GM12878 (cell line): ENCODE data around the gene EPB41L4A. TPM values are rescaled to one million over a fixed set of nuclear protein-coding genes. Genes with fewer than 3 reads are reported as not detected.

Source experiments
- ATAC-seq: fragments of 200-7000 bp; cut with Tn5 transposase; 3 replicates; pipeline ENCODE4 v1.9.1; 2020; ENCODE audit warnings: mild to moderate bottlenecking, moderate library complexity
- BruUV-seq: library from RNA; stranded (reverse); fragments of 400-500 nt; replicated peaks from 2 replicates; lab custom pipeline; 2021; lab: Mats Ljungman, UMichigan
- CTCF ChIA-PET: fragments of 300-600 bp; sonication (Branson Sonifier 250); formaldehyde crosslinking; extraction: SDS; loops from one replicate; lab custom pipeline; 2021; ENCODE audit warnings: inconsistent platforms; lab: Yijun Ruan, JAX
- POLR2A ChIA-PET: fragments of 350-600 bp; formaldehyde crosslinking; extraction: SDS; loops from one replicate; lab custom pipeline; 2021; ENCODE audit warnings: inconsistent platforms; lab: Charles Lee
- RAD21 ChIA-PET: fragments of 300-600 bp; sonication (Branson Sonifier 250); formaldehyde crosslinking; loops from one replicate; lab custom pipeline; 2023; ENCODE audit warnings: antibody characterized with exemption; ENCODE audit not compliant: unreplicated experiment; lab: Charles Lee
- SMC1A ChIA-PET: fragments of 300-600 bp; sonication (Branson Sonifier 250); formaldehyde crosslinking; loops from one replicate; lab custom pipeline; 2023; ENCODE audit not compliant: unreplicated experiment, uncharacterized antibody; lab: Charles Lee
- DNase-seq: peaks from one replicate; pipeline ENCODE4 v3.0.0-alpha.2; 2011; ENCODE audit warnings: low read depth, low spot score
- FAIRE-seq: peaks from 3 replicates; lab custom pipeline; 2011; peaks lifted over from hg19 to GRCh38; lab: Jason Lieb, UNC
- H2AFZ ChIP-seq: 2 replicates; pipeline ENCODE4 v1.6.0; 2011; ENCODE audit warnings: low read depth, low read length, control low read depth; ENCODE audit not compliant: control insufficient read depth
- H3K27ac ChIP-seq: 2 replicates; pipeline ENCODE4 v1.5.1; 2011; ENCODE audit warnings: control low read depth; ENCODE audit not compliant: control insufficient read depth, insufficient read depth
- H3K27me3 ChIP-seq, 2 experiments: replicated peaks in 1 of 2; 2 replicates each; pipeline versions ENCODE4 v1.6.0 to v1.6.1; 2011; ENCODE audit warnings: low read length in 1 of 2; ENCODE audit not compliant: control insufficient read depth in 2 of 2, insufficient read depth in 2 of 2
- H3K36me3 ChIP-seq, 2 experiments: 2 replicates each; pipeline ENCODE4 v1.5.1; 2011; ENCODE audit warnings: low read length in 1 of 2; ENCODE audit not compliant: control insufficient read depth in 2 of 2, insufficient read depth in 2 of 2
- H3K4me1 ChIP-seq: 2 replicates; pipeline ENCODE4 v1.6.1; 2011; ENCODE audit warnings: mild to moderate bottlenecking, low read length, moderate library complexity, mixed read lengths; ENCODE audit not compliant: control insufficient read depth, insufficient read depth
- H3K4me2 ChIP-seq: 2 replicates; pipeline ENCODE4 v1.6.0; 2011; ENCODE audit warnings: control low read depth; ENCODE audit not compliant: control insufficient read depth, insufficient read depth
- H3K4me3 ChIP-seq: fragments of 200-600 bp; sonication (generic); 2 replicates; pipeline ENCODE4 v1.5.1; 2016
- H3K79me2 ChIP-seq: 2 replicates; pipeline ENCODE4 v1.6.0; 2011; ENCODE audit warnings: low read length; ENCODE audit not compliant: control insufficient read depth, insufficient read depth
- H3K9ac ChIP-seq: 2 replicates; pipeline ENCODE4 v1.8.0; 2011; ENCODE audit warnings: low read length, control low read depth, mixed read lengths; ENCODE audit not compliant: control insufficient read depth, insufficient read depth
- H3K9me3 ChIP-seq: replicated peaks from 3 replicates; pipeline ENCODE4 v1.5.1; 2011; ENCODE audit warnings: mild to moderate bottlenecking, low read length; ENCODE audit not compliant: control insufficient read depth, insufficient read depth
- H4K20me1 ChIP-seq: 2 replicates; pipeline ENCODE4 v1.6.0; 2011; ENCODE audit not compliant: control insufficient read depth, insufficient read depth
- CBX5 ChIP-seq: sonication (generic); IDR thresholded peaks from 2 replicates; pipeline ENCODE4 v1.6.1; 2016; ENCODE audit warnings: low read depth, moderate library complexity, mild to moderate bottlenecking, inconsistent platforms
- EED ChIP-seq: sonication (generic); IDR thresholded peaks from 2 replicates; pipeline ENCODE4 v1.6.1; 2016; ENCODE audit warnings: antibody characterized with exemption, low read depth
- HDAC6 ChIP-seq: fragments of 200-600 bp; sonication (generic); IDR thresholded peaks from one replicate; pipeline ENCODE4 v1.8.0; 2017; ENCODE audit warnings: antibody characterized with exemption; ENCODE audit not compliant: unreplicated experiment
- IKZF1 ChIP-seq: fragments of 450-650 bp; conservative IDR thresholded peaks from 2 replicates; pipeline ENCODE4 v1.6.1; 2017; ENCODE audit warnings: antibody characterized with exemption, mild to moderate bottlenecking
- IRF4 ChIP-seq: IDR thresholded peaks from 2 replicates; pipeline ENCODE4 v1.6.1; 2011; ENCODE audit warnings: low read depth, low read length
- JUND ChIP-seq: IDR thresholded peaks from 2 replicates; pipeline ENCODE4 v1.6.1; 2012; ENCODE audit warnings: low read depth, mild to moderate bottlenecking, low read length, improper control_type of control experiment, moderate library complexity
- MTA2 ChIP-seq: fragments of 450-650 bp; IDR thresholded peaks from 2 replicates; pipeline ENCODE4 v1.6.1; 2016; ENCODE audit warnings: low read depth, mild to moderate bottlenecking, moderate library complexity
- NBN ChIP-seq: fragments of 450-650 bp; IDR thresholded peaks from 2 replicates; pipeline ENCODE4 v1.6.1; 2016
- NRF1 ChIP-seq: conservative IDR thresholded peaks from 2 replicates; pipeline ENCODE4 v1.6.1; 2011; ENCODE audit warnings: mild to moderate bottlenecking, low read depth, low read length, improper control_type of control experiment
- POU2F2 ChIP-seq: IDR thresholded peaks from 3 replicates; pipeline ENCODE4 v1.6.1; 2011; ENCODE audit warnings: low read depth, mild to moderate bottlenecking, low read length, borderline replicate concordance
- SRF ChIP-seq, 2 experiments: IDR thresholded peaks; 2 replicates each; pipeline ENCODE4 v1.6.1; 2011; ENCODE audit warnings: low read depth in 2 of 2, low read length in 2 of 2, mild to moderate bottlenecking in 1 of 2, moderate library complexity in 1 of 2
- SUZ12 ChIP-seq: fragments of 200-600 bp; sonication (generic); IDR thresholded peaks from one replicate; pipeline ENCODE4 v1.6.1; 2018; ENCODE audit warnings: antibody characterized with exemption, mild to moderate bottlenecking; ENCODE audit not compliant: unreplicated experiment
- WRNIP1 ChIP-seq: IDR thresholded peaks from 2 replicates; pipeline ENCODE4 v1.6.1; 2011; ENCODE audit warnings: low read depth, low read length, improper control_type of control experiment, borderline replicate concordance
- YBX1 ChIP-seq: fragments of 450-650 bp; IDR thresholded peaks from 2 replicates; pipeline ENCODE4 v1.6.1; 2016; ENCODE audit warnings: antibody characterized with exemption
- ZNF217 ChIP-seq: fragments of 450-650 bp; IDR thresholded peaks from 2 replicates; pipeline ENCODE4 v1.6.1; 2017; ENCODE audit warnings: antibody characterized with exemption, mild to moderate bottlenecking
- ZNF384 ChIP-seq: IDR thresholded peaks from 2 replicates; pipeline ENCODE4 v1.6.1; 2012; ENCODE audit warnings: low read depth, mild to moderate bottlenecking, low read length, improper control_type of control experiment, borderline replicate concordance
- ZZZ3 ChIP-seq: IDR thresholded peaks from 2 replicates; pipeline ENCODE4 v1.6.1; 2011; ENCODE audit warnings: low read depth; ENCODE audit not compliant: control insufficient read depth, insufficient read length
- WGBS: methylation state at CpG from one replicate; pipeline ENCODE4 v1.1.6; 2016; ENCODE audit warnings: low lambda C conversion rate; ENCODE audit not compliant: insufficient replicate concordance, insufficient coverage; ENCODE audit errors: missing lambda C conversion rate; 5-methylcytosine and 5-hydroxymethylcytosine counted together
- in situ Hi-C: fragments of 300-500 bp; cut with MboI; formaldehyde crosslinking; loops from 9 replicates; pipeline ENCODE4 v1.14.3; 2018; ENCODE audit warnings: mixed read lengths
- intact Hi-C: fragments of 100-400 bp; cut with micrococcal nuclease; formaldehyde crosslinking; loops from one replicate; pipeline ENCODE4 v1.14.2; 2022; ENCODE audit not compliant: unreplicated experiment
- polyA plus RNA-seq, 11 experiments: library from polyadenylated mRNA; depleted of rRNA in 4 of 11; unstranded in 6 of 11; stranded (reverse) in 5 of 11; fragments of >200 nt; fragmentation: Nextera tagmentation in 4 of 11; fragmentation: Illumina TruSeq in 1 of 11; extraction: Ambion mirVana in 4 of 11; extraction: Trizol in 1 of 11; gene quantifications; 1 replicate in 1 of 11; 2 replicates in 10 of 11; pipeline versions ENCODE4 v1.2.1 to v1.2.3, GENCODE V29; 2011 to 2016; ENCODE audit warnings: inconsistent platforms in 2 of 11, missing spikeins in 2 of 11, low read depth in 1 of 11
- total RNA-seq, 4 experiments: library from RNA; depleted of rRNA in 3 of 4; stranded (reverse); fragments of >200 nt in 3 of 4; fragmentation: Illumina TruSeq in 1 of 4; extraction: Trizol in 1 of 4; gene quantifications; 2 replicates each; pipeline versions ENCODE4 v1.2.1 to v1.2.3, GENCODE V29; 2013 to 2021

EPB41L4A gene
- total and polyA plus RNA-seq, 10 of the 15 experiments (the other 5 are each of a cell fraction or from before 2014, with no cell fraction given), result 0.10 to 0.67 (median 0.30) TPM

DNA sequence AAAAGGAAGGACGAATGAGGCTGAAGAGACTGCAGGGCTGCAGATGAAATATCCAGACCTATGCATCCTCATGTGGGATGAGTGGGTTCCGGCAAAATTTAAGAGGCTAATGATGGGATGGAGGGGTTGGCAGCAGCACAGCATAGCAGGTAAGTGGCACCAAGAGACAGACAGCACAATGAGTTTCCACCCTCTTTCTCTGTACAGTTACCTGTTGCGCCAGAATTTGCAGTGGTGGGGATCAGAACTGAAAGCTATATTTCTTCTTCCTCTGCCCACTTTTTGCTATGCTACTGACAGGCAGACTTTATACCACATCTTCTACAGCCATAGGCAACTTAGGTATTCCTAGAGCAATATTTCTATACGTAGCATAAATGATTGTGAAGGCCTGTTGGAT is 227.0 kb downstream of the EPB41L4A start:
- no peaks in the 10 kb centered on the region for H3K9me3 ChIP-seq
- no peaks in the 10 kb centered on the region for H3K27me3 ChIP-seq
- ChIA-PET SMC1A (no interaction called here), POLR2A (no interaction called here), CTCF (interaction anchor here (0.9 to 2.2 kb wide), 2 partner anchors 8 to 17 kb away, joined by 3 to 6 read pairs; no protein-coding TSS in a partner anchor), RAD21 (interaction anchor here (0.7 kb wide), 1 partner anchor 16 kb away, joined by 3 read pairs; no protein-coding TSS in a partner anchor)
- in situ Hi-C loops (no loop called here), intact Hi-C loops (no loop called here)
- H3K36me3 ChIP-seq, result no peaks in the 10 kb centered on the region
- H3K79me2 ChIP-seq, result no peaks in the 10 kb centered on the region
- TF ChIP-seq JUND (no peak), ZZZ3 (no peak), HDAC6 (no peak), ZNF217 (no peak), SRF (IDR thresholded peaks at IDR 0.05; ENCODE audit: low read depth in 2 of 2, low read length in 2 of 2) (no peak), WRNIP1 (no peak), NRF1 (no peak), IKZF1 (no peak), CBX5 (no peak), ZNF384 (no peak), POU2F2 (no peak), EED (no peak), IRF4 (no peak), NBN (no peak), MTA2 (no peak), YBX1 (no peak), SUZ12 (no peak)
- DNase-seq (no peak), ATAC-seq (peak; percentile 27; the same call in 1 of the 3 replicates), FAIRE-seq (no peak)
- H3K4me2 ChIP-seq, result no peak overlapping the region
- H2AFZ ChIP-seq, result no peak overlapping the region
- no TSS peak for BruUV-seq
- no peak overlapping the region for H3K4me3 ChIP-seq
- no peak overlapping the region for H3K9ac ChIP-seq
- no peaks in the 10 kb centered on the region for H3K4me1 ChIP-seq
- 66% methylated on average over 4 of the region's 4 CpGs for WGBS
- H3K27ac ChIP-seq, result no peak overlapping the region
- no peaks in the 10 kb centered on the region for H4K20me1 ChIP-seq
